ENCODE measurements around the gene ITIH5. TPM values are rescaled to one million over a fixed set of nuclear protein-coding genes. Genes with fewer than 3 reads are reported as not detected.

Gene ITIH5
- polyA plus RNA-seq, 4 donors = 0.54 to 5.8 (median 2.4) TPM

GRCh38 chr10:7550013-7550412, 116.8 kb downstream of the ITIH5 start:
- Histone ChIP-seq H3K27me3 (ENCODE audit: control insufficient read depth in 3 of 3, insufficient read depth in 3 of 3, low read length in 3 of 3) (peaks cover 0 to 8% (median 0%) of the 10 kb centered on the region in 3 donors), H3K4me1 (ENCODE audit: control insufficient read depth in 3 of 3, insufficient read depth in 2 of 3, low read depth in 1 of 3, low read length in 2 of 3) (no peaks in the 10 kb centered on the region), H3K27ac (ENCODE audit: low read depth in 1 of 3, low read length in 2 of 3) (no peak overlapping the region), H3K36me3 (ENCODE audit: control insufficient read depth in 3 of 3, insufficient read depth in 2 of 3, low read depth in 1 of 3, low read length in 3 of 3) (no peaks in the 10 kb centered on the region), H3K4me3 (ENCODE audit: low read depth in 1 of 3, low read length in 3 of 3) (no peak overlapping the region), H3K9me3 (ENCODE audit: control insufficient read depth in 2 of 2, insufficient read depth in 1 of 2, low read depth in 1 of 2, low read length in 1 of 2) (no peaks in the 10 kb centered on the region)
- no peak for FAIRE-seq
- 71 to 83% (median 82%) methylated on average over 1 of the region's 1 CpG for WGBS, 3 donors
- no peak for DNase-seq

DNA sequence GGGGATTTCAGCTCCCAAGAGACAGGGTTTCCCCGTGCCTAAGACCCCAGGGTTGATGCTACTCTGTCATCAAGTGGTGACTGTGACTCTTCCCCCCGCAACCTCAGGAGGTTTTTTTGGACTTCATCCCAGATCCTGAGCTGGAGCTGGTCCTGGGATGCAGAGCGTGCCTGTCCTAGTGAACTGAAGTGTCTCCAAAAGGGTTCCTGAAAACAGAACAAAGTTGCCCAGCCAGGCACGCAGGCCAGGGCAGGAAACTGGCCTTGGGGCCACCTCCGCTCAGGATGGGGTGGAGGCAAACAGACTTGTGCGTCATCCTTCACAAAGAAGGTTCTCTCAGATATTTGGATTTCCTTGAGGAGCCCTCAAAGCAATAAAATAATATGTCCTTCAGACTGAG, 118.9 kb downstream of the ITIH5 start:
- no peak for FAIRE-seq
- H3K36me3 ChIP-seq (ENCODE audit: control insufficient read depth in 3 of 3, insufficient read depth in 2 of 3, low read depth in 1 of 3, low read length in 3 of 3) = no peaks in the 10 kb centered on the region
- H3K4me3 ChIP-seq (ENCODE audit: low read depth in 1 of 3, low read length in 3 of 3) = no peak overlapping the region
- WGBS, 3 donors = 69 to 82% (median 80%) methylated on average over 6 of the region's 6 CpGs
- DNase-seq = no peak
- H3K4me1 ChIP-seq (ENCODE audit: control insufficient read depth in 3 of 3, insufficient read depth in 2 of 3, low read depth in 1 of 3, low read length in 2 of 3) = no peaks in the 10 kb centered on the region
- no peak overlapping the region for H3K27ac ChIP-seq (ENCODE audit: low read depth in 1 of 3, low read length in 2 of 3)
- H3K9me3 ChIP-seq (ENCODE audit: control insufficient read depth in 2 of 2, insufficient read depth in 1 of 2, low read depth in 1 of 2, low read length in 1 of 2) = no peaks in the 10 kb centered on the region
- peaks cover 0 to 8% (median 0%) of the 10 kb centered on the region in 3 donors for H3K27me3 ChIP-seq (ENCODE audit: control insufficient read depth in 3 of 3, insufficient read depth in 3 of 3, low read length in 3 of 3)

DNA sequence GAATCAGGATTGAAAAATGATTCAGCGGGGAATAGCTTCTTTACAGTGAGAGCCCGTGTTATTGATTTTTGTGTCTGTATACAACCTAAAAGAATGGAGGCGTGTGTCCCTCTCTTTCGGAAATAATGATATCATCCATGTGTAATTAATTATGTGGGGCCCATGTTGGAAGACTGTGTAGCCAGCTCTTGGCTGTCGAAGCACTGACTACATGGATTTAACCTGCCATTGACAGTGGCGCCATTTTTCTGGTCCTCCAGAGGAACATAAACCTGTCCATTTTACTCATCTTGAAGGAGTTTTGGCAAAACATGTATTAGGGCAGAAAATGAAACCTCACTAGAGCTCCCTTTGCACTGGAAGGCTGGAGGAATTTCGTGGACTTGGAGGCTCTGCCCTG, 119.6 kb downstream of the ITIH5 start:
- no peaks in the 10 kb centered on the region for H3K9me3 ChIP-seq (ENCODE audit: control insufficient read depth in 2 of 2, insufficient read depth in 1 of 2, low read depth in 1 of 2, low read length in 1 of 2)
- H3K4me1 ChIP-seq (ENCODE audit: control insufficient read depth in 3 of 3, insufficient read depth in 2 of 3, low read depth in 1 of 3, low read length in 2 of 3) = peaks cover 0 to 5% (median 0%) of the 10 kb centered on the region in 3 donors
- DNase-seq (no peak), FAIRE-seq (no peak)
- H3K27me3 ChIP-seq (ENCODE audit: control insufficient read depth in 3 of 3, insufficient read depth in 3 of 3, low read length in 3 of 3) = peaks cover 0 to 5% (median 0%) of the 10 kb centered on the region in 3 donors
- H3K27ac ChIP-seq (ENCODE audit: low read depth in 1 of 3, low read length in 2 of 3) = peak overlapping the region in 1 of 3 donors; percentile 12
- H3K4me3 ChIP-seq (ENCODE audit: low read depth in 1 of 3, low read length in 3 of 3) = no peak overlapping the region
- WGBS, 3 donors = 68 to 78% (median 76%) methylated on average over 7 of the region's 7 CpGs
- no peaks in the 10 kb centered on the region for H3K36me3 ChIP-seq (ENCODE audit: control insufficient read depth in 3 of 3, insufficient read depth in 2 of 3, low read depth in 1 of 3, low read length in 3 of 3)

GRCh38 chr10:7546385-7546967, 120.3 kb downstream of the ITIH5 start:
- no peak for DNase-seq
- no peaks in the 10 kb centered on the region for H3K36me3 ChIP-seq (ENCODE audit: control insufficient read depth in 3 of 3, insufficient read depth in 2 of 3, low read depth in 1 of 3, low read length in 3 of 3)
- no peak overlapping the region for H3K4me3 ChIP-seq (ENCODE audit: low read depth in 1 of 3, low read length in 3 of 3)
- no peaks in the 10 kb centered on the region for H3K9me3 ChIP-seq (ENCODE audit: control insufficient read depth in 2 of 2, insufficient read depth in 1 of 2, low read depth in 1 of 2, low read length in 1 of 2)
- WGBS, 3 donors = 81 to 88% (median 83%) methylated on average over 10 of the region's 10 CpGs
- H3K27me3 ChIP-seq (ENCODE audit: control insufficient read depth in 3 of 3, insufficient read depth in 3 of 3, low read length in 3 of 3) = no peaks in the 10 kb centered on the region
- FAIRE-seq = no peak
- H3K4me1 ChIP-seq (ENCODE audit: control insufficient read depth in 3 of 3, insufficient read depth in 2 of 3, low read depth in 1 of 3, low read length in 2 of 3) = peaks cover 0 to 11% (median 4%) of the 10 kb centered on the region in 3 donors
- H3K27ac ChIP-seq (ENCODE audit: low read depth in 1 of 3, low read length in 2 of 3) = no peak overlapping the region

- H3K9me3 ChIP-seq (ENCODE audit: control insufficient read depth in 2 of 2, insufficient read depth in 1 of 2, low read depth in 1 of 2, low read length in 1 of 2) = peaks cover 0 to 5% of the 10 kb centered on the region in 2 donors
- peaks cover 0 to 16% (median 4%) of the 10 kb centered on the region in 3 donors for H3K4me1 ChIP-seq (ENCODE audit: control insufficient read depth in 3 of 3, insufficient read depth in 2 of 3, low read depth in 1 of 3, low read length in 2 of 3)
- WGBS, 3 donors = 65 to 68% (median 67%) methylated on average over 4 of the region's 4 CpGs
- H3K27ac ChIP-seq (ENCODE audit: low read depth in 1 of 3, low read length in 2 of 3) = no peak overlapping the region
- FAIRE-seq (no peak), DNase-seq (no peak)
- H3K27me3 ChIP-seq (ENCODE audit: control insufficient read depth in 3 of 3, insufficient read depth in 3 of 3, low read length in 3 of 3) = no peaks in the 10 kb centered on the region
- H3K36me3 ChIP-seq (ENCODE audit: control insufficient read depth in 3 of 3, insufficient read depth in 2 of 3, low read depth in 1 of 3, low read length in 3 of 3) = no peaks in the 10 kb centered on the region
- no peak overlapping the region for H3K4me3 ChIP-seq (ENCODE audit: low read depth in 1 of 3, low read length in 3 of 3)
Measured at GRCh38 chr10:7545792-7546191, 121.0 kb downstream of the ITIH5 start.

DNA sequence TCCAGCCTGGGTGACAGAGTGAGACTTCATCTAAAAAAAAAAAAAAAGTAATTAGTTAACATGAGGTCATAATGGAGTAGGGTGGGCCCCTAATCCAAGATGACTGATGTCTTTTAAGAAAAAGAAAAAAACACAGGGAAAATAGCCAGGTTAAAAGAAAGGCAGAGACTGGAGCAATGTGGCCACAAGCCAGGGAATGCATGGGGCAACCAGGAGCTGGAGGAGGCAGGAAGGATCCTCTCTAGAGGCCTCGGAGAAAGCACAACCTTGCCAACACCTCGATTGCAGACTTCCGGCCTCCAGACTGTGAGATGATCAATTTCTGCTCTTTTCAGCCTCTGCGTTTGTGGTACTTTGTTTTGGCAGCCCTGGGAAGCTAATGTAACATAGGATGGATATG, 121.5 kb downstream of the ITIH5 start:
- DNase-seq = no peak
- Histone ChIP-seq H3K27me3 (ENCODE audit: control insufficient read depth in 3 of 3, insufficient read depth in 3 of 3, low read length in 3 of 3) (no peaks in the 10 kb centered on the region), H3K27ac (ENCODE audit: low read depth in 1 of 3, low read length in 2 of 3) (peak overlapping the region in 1 of 3 donors; percentile 27), H3K4me1 (ENCODE audit: control insufficient read depth in 3 of 3, insufficient read depth in 2 of 3, low read depth in 1 of 3, low read length in 2 of 3) (peaks cover 0 to 18% (median 4%) of the 10 kb centered on the region in 3 donors), H3K4me3 (ENCODE audit: low read depth in 1 of 3, low read length in 3 of 3) (no peak overlapping the region), H3K36me3 (ENCODE audit: control insufficient read depth in 3 of 3, insufficient read depth in 2 of 3, low read depth in 1 of 3, low read length in 3 of 3) (no peaks in the 10 kb centered on the region), H3K9me3 (ENCODE audit: control insufficient read depth in 2 of 2, insufficient read depth in 1 of 2, low read depth in 1 of 2, low read length in 1 of 2) (peaks cover 0 to 5% of the 10 kb centered on the region in 2 donors)
- WGBS, 3 donors = 71 to 75% (median 72%) methylated on average over 4 of the region's 4 CpGs
- no peak for FAIRE-seq

GRCh38 chr10:7544203-7544602, 122.6 kb downstream of the ITIH5 start:
- peaks cover 0 to 18% (median 4%) of the 10 kb centered on the region in 3 donors for H3K4me1 ChIP-seq (ENCODE audit: control insufficient read depth in 3 of 3, insufficient read depth in 2 of 3, low read depth in 1 of 3, low read length in 2 of 3)
- H3K9me3 ChIP-seq (ENCODE audit: control insufficient read depth in 2 of 2, insufficient read depth in 1 of 2, low read depth in 1 of 2, low read length in 1 of 2) = peaks cover 0 to 5% of the 10 kb centered on the region in 2 donors
- H3K36me3 ChIP-seq (ENCODE audit: control insufficient read depth in 3 of 3, insufficient read depth in 2 of 3, low read depth in 1 of 3, low read length in 3 of 3) = no peaks in the 10 kb centered on the region
- no peaks in the 10 kb centered on the region for H3K27me3 ChIP-seq (ENCODE audit: control insufficient read depth in 3 of 3, insufficient read depth in 3 of 3, low read length in 3 of 3)
- FAIRE-seq (no peak), DNase-seq (no peak)
- WGBS, 3 donors = 83 to 88% (median 85%) methylated on average over 6 of the region's 6 CpGs
- no peak overlapping the region for H3K27ac ChIP-seq (ENCODE audit: low read depth in 1 of 3, low read length in 2 of 3)
- H3K4me3 ChIP-seq (ENCODE audit: low read depth in 1 of 3, low read length in 3 of 3) = no peak overlapping the region

DNA sequence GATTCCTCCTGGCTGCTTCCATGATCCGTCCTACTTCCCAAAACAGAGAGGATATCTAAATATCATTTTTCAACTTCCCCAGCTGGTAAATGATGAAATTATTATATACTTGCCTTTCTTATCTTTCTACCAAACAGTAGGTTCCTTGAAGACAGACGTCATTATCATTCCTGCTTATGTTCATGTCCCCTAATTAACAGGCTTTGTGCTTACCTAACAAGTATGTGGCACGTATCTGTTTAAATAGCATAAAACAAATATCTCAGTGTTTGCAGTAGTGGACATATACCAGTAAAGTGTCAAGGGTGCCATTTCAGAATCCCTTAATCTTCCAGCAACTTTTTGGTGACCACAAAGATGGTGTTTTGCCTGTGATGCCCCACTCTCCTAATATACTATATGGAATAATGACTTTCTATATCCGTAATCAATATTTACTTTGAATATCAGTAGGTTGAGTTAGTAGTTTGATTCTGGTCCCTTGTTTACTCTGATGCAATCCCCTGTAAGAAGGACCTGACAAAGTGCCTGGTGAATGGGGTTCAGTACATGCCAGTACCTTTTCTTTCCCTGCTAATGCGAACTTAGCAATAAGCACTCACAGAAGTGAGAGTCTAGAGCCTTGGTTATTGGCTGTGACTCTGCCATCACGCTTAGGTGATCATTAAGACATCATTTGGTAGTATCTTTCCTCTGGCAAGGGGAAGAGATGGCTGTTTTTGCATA, 124.4 kb downstream of the ITIH5 start:
- H3K27ac ChIP-seq (ENCODE audit: low read depth in 1 of 3, low read length in 2 of 3) = peak overlapping the region in 2 of 3 donors; percentile 71 to 76

More for the DNA sequence above, 124.4 kb downstream of the ITIH5 start:
- H3K27me3 ChIP-seq (ENCODE audit: control insufficient read depth in 3 of 3, insufficient read depth in 3 of 3, low read length in 3 of 3) = no peaks in the 10 kb centered on the region
- H3K4me3 ChIP-seq (ENCODE audit: low read depth in 1 of 3, low read length in 3 of 3) = no peak overlapping the region
- 45 to 60% (median 55%) methylated on average over 6 of the region's 6 CpGs for WGBS, 3 donors
- DNase-seq (no peak), FAIRE-seq (no peak)
- H3K36me3 ChIP-seq (ENCODE audit: control insufficient read depth in 3 of 3, insufficient read depth in 2 of 3, low read depth in 1 of 3, low read length in 3 of 3) = no peaks in the 10 kb centered on the region
- peaks cover 0 to 10% of the 10 kb centered on the region in 2 donors for H3K9me3 ChIP-seq (ENCODE audit: control insufficient read depth in 2 of 2, insufficient read depth in 1 of 2, low read depth in 1 of 2, low read length in 1 of 2)
- peaks cover 0 to 18% (median 4%) of the 10 kb centered on the region in 3 donors for H3K4me1 ChIP-seq (ENCODE audit: control insufficient read depth in 3 of 3, insufficient read depth in 2 of 3, low read depth in 1 of 3, low read length in 2 of 3)

Data from small intestine (tissue), 7 donors.